ENCODE results near the gene SLC6A19.
"Not testable (repeated sequence)": the region's sequence is repeated elsewhere in the genome, so short reads cannot be mapped to it uniquely, and the experiment has no call there.

Gene SLC6A19

DNA sequence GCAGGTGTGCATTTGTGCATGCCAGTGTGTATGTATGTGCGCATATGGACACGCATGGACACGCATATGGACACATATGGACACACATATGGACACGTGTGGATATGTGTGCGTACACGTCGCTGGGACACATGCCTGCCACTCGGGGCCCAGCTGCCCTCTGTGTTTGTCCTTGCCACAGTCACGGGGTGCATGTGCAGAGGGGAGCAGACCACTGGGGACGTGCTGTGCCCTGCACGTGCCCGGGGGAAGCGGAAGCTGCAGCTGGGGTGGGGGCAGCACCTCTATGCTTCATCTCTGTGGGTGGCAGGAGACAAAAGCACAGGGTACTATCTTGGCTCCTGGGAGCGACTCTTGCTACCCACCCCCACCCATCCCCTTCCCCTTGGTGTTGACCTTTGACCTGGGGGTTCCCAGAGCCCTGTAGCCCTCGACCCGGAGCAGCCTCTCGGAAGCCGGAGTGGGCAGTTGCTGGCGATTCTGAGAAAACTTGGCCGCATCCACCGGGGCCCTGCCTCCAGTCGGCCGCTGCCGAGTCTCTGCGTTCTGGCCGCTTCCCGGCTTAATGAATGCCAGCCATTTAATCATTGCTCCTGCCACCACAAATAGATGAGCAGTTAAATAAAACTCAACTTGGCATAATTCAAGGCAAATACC, 21.4 kb downstream of the SLC6A19 start:
- DNase-seq (ENCODE audit: low read depth in 3 of 3), result no peak

- DNase-seq (ENCODE audit: low read depth in 3 of 3), result no peak
These were observed 21.9 kb downstream of the SLC6A19 start for GRCh38 chr5:1223278-1223670.

DNA sequence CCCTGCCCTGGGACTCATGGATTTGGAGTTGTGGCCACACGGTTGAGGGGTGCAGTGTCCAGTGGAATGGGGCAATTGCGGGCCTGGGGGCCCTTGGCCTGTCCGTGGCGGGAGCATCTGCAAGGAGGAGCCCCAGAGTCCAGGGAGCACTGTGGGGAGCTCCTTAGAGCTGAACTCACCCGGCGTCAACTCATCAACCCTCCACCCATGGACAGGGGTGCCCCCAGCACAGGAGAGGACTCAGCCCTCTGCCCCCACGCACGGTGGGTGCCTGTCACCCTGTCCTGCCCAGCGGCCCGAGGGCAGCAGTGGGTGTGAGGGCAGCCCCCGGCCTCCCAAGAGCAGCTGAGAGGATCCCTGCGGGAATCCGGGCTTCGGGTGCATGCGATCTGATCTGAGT, 23.2 kb downstream of the SLC6A19 start:
- DNase-seq (ENCODE audit: low read depth in 3 of 3), result no peak

- DNase-seq (ENCODE audit: low read depth in 3 of 3), result no peak
These were observed 23.7 kb downstream of the SLC6A19 start, which contains the start of gene SLC6A18 for GRCh38 chr5:1225081-1225480. Gene SLC6A18 (plus strand): TSS chr5:1225381. CDS start chr5:1225478, 97 bp downstream.

DNA sequence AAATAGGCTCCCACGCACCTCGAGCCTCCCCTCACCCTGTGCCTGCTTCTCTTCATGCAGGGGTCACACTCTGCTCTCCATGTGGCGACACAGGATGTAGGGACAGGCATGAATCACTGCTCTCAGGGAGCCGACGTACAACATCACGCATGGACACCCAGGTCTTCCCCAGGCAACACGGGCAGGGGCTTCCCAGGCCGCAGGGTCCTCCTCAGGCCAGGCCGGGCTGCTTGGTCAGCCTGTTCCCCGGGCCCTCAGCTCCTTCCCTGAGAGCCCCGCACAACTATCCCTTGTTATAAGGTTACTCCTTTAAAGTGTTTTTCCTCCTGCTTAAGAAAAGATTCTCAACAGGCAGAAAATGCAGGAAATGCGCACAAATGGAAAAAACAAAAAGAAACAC, 24.8 kb downstream of the SLC6A19 start:
- DNase-seq (ENCODE audit: low read depth in 3 of 3), result no peak

GRCh38 chr5:1226839-1227581, 25.6 kb downstream of the SLC6A19 start:
- DNase-seq (ENCODE audit: low read depth in 3 of 3), result no peak

DNA sequence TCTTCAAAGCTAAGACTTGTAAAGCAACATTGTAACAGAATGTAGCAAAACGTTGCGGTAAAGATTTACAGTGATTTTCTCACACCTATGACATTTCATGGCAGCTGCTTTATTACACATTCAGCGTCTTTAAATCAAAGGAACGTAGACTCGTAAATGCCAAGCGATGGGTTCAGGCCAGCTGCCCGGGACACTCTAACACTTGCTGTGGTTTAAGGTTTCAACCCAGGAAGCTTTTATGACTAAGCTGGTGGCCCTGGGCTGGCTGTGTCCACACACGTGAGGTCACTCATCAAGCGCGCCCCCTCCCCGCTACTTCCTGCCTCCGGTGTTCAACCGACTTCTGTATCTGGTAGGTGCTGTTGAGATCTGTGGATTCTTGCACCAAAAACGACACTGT, 26.3 kb downstream of the SLC6A19 start:
- no peak for DNase-seq (ENCODE audit: low read depth in 3 of 3)

- DNase-seq (ENCODE audit: low read depth in 3 of 3), result no peak
These were observed 26.7 kb downstream of the SLC6A19 start for GRCh38 chr5:1228120-1228519.

DNA sequence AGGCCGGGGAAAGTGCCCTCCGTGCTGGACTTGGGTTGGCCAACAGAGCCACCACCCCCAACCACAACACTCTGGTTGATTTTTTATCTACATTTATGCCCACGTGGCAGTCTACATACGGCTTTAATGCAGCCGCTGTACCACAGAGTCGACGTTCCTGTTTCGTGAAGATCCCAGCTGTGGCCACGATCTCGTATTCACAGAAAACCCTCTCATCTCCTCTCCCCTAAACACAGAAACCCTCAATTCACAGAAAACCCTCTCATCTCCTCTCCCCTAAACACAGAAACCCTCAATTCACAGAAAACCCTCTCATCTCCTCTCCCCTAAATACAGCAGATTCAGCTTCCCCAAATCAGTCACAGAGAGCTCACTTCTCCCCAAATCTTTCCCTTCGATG, 27.6 kb downstream of the SLC6A19 start:
- not testable (repeated sequence) for DNase-seq (ENCODE audit: low read depth in 3 of 3)

DNA sequence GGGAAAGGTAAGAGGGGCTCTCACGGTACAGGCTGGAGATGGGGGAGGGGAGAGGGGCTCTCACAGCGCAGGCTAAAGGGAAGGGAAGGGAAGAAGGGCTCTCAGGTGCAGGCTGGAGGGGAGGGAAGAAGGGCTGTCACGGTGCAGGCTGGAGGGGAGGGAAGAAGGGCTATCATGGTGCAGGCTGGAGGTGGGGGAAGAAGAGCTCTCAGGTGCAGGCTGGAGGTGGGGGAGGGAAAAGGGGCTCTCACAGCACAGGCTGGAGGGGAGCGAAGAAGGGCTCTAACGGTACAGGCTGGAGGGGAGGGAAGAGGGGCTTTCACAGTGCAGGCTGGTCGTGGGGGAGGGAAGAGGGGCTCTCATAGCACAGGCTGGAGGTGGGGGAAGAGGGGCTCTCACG, 28.4 kb downstream of the SLC6A19 start:
- no peak for DNase-seq (ENCODE audit: low read depth in 3 of 3)

DNA sequence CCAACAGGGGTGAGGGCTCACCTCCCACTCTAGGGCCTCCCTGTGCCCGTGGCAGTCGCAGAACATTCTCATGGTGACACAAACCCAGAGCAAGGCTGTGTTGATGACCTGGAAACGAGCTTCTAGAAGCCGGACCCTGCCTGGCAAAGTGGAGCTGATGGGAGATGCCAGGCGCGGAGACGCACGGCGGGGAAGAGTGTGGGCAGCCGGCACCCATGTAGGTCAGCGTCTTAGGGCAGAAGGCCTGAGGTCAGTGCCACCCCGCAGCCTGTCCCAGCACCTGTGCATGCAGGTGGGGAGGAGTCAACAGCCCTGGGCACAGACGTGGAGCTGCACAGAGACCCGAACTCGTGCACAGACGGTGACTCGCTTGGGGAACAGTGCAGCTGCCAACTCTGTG, 29.2 kb downstream of the SLC6A19 start:
- DNase-seq (ENCODE audit: low read depth in 3 of 3), result no peak

GRCh38 chr5:1231354-1231905, 30.0 kb downstream of the SLC6A19 start:
- DNase-seq (ENCODE audit: low read depth in 3 of 3), result no peak

GRCh38 chr5:1232780-1233179, 31.4 kb downstream of the SLC6A19 start:
- no peak for DNase-seq (ENCODE audit: low read depth in 3 of 3)

DNA sequence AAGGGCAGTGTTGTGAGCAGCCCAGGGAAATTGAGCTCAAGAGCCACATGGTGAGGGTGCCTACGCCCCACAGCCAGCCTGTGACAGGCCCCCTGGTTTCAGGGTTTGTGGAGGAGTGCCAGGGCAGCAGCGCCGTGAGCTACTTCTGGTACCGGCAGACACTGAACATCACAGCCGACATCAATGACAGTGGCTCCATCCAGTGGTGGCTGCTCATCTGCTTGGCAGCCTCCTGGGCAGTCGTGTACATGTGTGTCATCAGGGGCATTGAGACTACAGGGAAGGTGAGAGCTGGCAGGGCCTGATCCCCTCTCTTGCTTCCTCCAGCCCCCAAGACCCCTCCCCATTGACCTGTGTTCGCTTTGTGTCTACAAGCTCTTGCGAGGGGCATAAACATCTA, 34.0 kb downstream of the SLC6A19 start:
- no peak for DNase-seq (ENCODE audit: low read depth in 3 of 3)

GRCh38 chr5:1235838-1236237, 34.4 kb downstream of the SLC6A19 start:
- no peak for DNase-seq (ENCODE audit: low read depth in 3 of 3)

DNA sequence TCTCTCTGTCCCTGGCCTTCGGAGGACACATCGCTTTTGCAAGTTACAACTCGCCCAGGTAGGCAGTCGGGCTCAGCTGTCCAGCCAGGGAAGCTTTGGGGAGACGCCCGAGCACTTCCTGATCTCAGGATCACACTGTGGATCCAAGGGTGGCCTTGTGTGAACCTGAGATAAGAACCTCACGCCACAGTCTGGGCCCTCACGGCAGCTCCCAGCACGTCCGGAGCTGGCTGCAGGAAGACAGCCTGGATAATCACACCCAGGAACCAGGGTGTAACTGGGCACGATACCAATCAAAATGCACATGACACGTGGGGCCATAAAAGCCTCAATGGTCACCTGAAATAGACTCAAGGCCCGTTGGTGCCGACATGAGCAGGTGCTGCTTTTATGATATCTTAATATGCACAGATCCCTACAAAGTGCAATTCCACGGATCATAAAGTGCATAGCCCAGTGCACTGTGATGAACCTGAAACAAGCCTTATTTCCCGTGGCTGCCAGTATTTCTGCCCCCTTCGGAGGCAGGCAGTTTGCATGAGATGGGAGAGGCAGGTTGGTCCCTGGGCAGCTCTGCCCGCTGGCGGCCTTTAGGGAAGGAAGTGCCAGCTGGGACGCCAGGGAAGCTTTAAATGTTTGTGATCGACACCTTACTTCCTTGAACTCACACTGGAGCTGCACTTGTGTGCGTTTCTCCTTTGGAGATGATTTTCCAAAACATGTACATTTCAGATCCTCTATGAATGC, 38.3 kb downstream of the SLC6A19 start:
- no peak for DNase-seq (ENCODE audit: low read depth in 3 of 3)

GRCh38 chr5:1240496-1241260, 39.3 kb downstream of the SLC6A19 start:
- DNase-seq (ENCODE audit: low read depth in 3 of 3), result no peak

DNA sequence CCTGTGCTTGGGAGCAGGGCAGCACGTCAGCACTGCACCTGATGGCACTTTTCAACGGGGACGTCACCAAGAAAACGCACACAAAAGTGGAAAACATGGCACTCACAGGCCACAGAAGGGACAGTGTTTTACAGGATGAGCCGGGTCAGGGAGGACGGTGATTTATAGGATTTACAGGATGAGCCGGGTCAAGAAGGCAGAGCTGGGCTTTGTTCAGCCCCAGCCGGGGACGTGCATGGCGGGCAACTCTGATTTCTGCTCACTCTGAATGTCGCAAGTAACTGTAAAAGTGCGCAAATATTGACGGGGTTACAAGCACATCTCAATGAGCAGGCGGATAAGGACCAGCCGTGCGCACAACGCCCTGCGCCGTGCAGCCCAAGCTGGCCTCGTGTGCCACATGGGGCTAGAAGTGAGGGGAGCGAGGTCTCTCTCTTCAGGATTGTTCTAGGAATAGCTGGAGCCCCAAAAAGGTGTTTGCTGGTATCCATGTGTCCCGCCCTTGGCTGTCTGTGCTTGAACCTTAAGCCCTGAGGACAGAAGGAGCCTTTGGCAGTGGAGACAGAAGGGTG, 40.2 kb downstream of the SLC6A19 start:
- DNase-seq (ENCODE audit: low read depth in 3 of 3), result no peak

GRCh38 chr5:1242733-1243486, 41.5 kb downstream of the SLC6A19 start:
- DNase-seq (ENCODE audit: low read depth in 3 of 3), result no peak

DNA sequence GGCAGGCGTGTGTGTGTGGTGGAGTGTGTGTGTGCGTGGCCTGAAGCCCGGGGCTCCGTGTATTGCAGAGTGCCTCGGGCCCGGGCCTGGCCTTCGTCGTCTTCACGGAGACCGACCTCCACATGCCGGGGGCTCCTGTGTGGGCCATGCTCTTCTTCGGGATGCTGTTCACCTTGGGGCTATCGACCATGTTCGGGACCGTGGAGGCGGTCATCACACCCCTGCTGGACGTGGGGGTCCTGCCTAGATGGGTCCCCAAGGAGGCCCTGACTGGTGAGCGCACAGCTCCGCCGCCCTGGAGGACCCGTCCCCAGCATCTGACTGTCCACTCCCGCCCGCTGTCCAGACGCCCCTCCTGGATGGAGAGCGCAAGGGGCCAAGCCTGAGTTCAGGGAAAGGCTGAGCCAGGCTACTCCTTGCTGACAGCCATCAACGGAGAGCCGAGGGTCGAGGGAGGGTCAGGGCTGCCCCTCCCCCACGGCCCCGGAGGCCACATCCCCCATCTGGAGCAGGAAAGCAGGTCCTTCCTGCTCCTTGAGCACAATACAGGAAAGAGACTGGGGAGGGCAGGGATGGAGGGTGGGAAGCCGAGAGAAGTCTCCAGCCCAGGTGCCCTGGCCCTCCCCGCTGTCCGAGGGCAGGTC, 42.2 kb downstream of the SLC6A19 start:
- no peak for DNase-seq (ENCODE audit: low read depth in 3 of 3)

Data from stimulated activated CD4-positive, alpha-beta T cell treated with anti-CD3 and anti-CD28 coated beads, TNF-alpha, amount 100 ng/mL, for 4 hours (primary cell).